Fibroblast of lung (primary cell): ENCODE data around the gene BMERB1. TPM values are rescaled to one million over a fixed set of nuclear protein-coding genes. Genes with fewer than 3 reads are reported as not detected.
"Not testable (repeated sequence)": the region's sequence is repeated elsewhere in the genome, so short reads cannot be mapped to it uniquely, and the experiment has no call there.

ENCODE experiments used
- DNase-seq, 2 donors: peaks; one replicate each; pipeline versions ENCODE4 v3.0.0 to v3.0.0-alpha.2; 2010; ENCODE audit warnings: low read depth in 2 of 2
- H2AFZ ChIP-seq: 2 replicates; pipeline ENCODE4 v1.5.1; 2012; ENCODE audit warnings: low read length, control low read depth, inconsistent platforms
- H3K27ac ChIP-seq: 2 replicates; pipeline ENCODE4 v1.5.1; 2011; ENCODE audit warnings: low read length, control low read depth; ENCODE audit not compliant: insufficient read depth
- H3K27me3 ChIP-seq: 2 replicates; pipeline ENCODE4 v1.5.1; 2011; ENCODE audit warnings: mild to moderate bottlenecking, low read length; ENCODE audit not compliant: control insufficient read depth, insufficient read depth
- H3K36me3 ChIP-seq: 2 replicates; pipeline ENCODE4 v1.5.1; 2011; ENCODE audit warnings: low read length; ENCODE audit not compliant: control insufficient read depth, insufficient read depth
- H3K4me1 ChIP-seq: 2 replicates; pipeline ENCODE4 v1.5.1; 2011; ENCODE audit warnings: low read length; ENCODE audit not compliant: control insufficient read depth, insufficient read depth; ENCODE audit errors: extremely low read depth
- H3K4me2 ChIP-seq: 2 replicates; pipeline ENCODE4 v1.5.1; 2011; ENCODE audit warnings: low read length, control low read depth; ENCODE audit not compliant: insufficient read depth; ENCODE audit errors: extremely low read depth
- H3K4me3 ChIP-seq, 4 experiments: fragments of 200-600 bp in 1 of 4; sonication (generic) in 1 of 4; replicated peaks in 1 of 4; 2 replicates each; pipeline ENCODE4 v1.5.1; 2011 to 2016; ENCODE audit warnings: low read length in 4 of 4, low read depth in 3 of 4, mild to moderate bottlenecking in 3 of 4, control low read depth in 2 of 4, inconsistent platforms in 1 of 4, mixed read lengths in 1 of 4; ENCODE audit not compliant: insufficient read depth in 1 of 4; ENCODE audit errors: control extremely low read depth in 1 of 4
- H3K79me2 ChIP-seq: 2 replicates; pipeline ENCODE4 v1.5.1; 2012; ENCODE audit warnings: mild to moderate bottlenecking, low read length, inconsistent platforms; ENCODE audit not compliant: control insufficient read depth, insufficient read depth
- H3K9ac ChIP-seq: 2 replicates; pipeline ENCODE4 v1.5.1; 2011; ENCODE audit warnings: mild to moderate bottlenecking, low read length, control low read depth; ENCODE audit not compliant: insufficient read depth
- H3K9me3 ChIP-seq: 2 replicates; pipeline ENCODE4 v1.5.1; 2012; ENCODE audit warnings: low read depth, low read length; ENCODE audit not compliant: control insufficient read depth, insufficient read depth
- H4K20me1 ChIP-seq: 2 replicates; pipeline ENCODE4 v1.5.1; 2011; ENCODE audit warnings: low read length; ENCODE audit not compliant: control insufficient read depth, insufficient read depth; ENCODE audit errors: extremely low read depth
- CTCF ChIP-seq, 2 donors: IDR thresholded peaks in 1 of 2; conservative IDR thresholded peaks in 1 of 2; 1 replicate in 1 of 2; 2 replicates in 1 of 2; pipeline ENCODE4 v1.5.1; 2011 to 2012; ENCODE audit warnings: low read length in 2 of 2, control low read depth in 1 of 2, inconsistent platforms in 1 of 2, low read depth in 1 of 2, mild to moderate bottlenecking in 1 of 2
- EZH2 ChIP-seq: IDR thresholded peaks from 2 replicates; pipeline ENCODE4 v1.5.1; 2012; ENCODE audit warnings: low read length, control low read depth, mild to moderate bottlenecking; ENCODE audit errors: missing control alignments
- polyA plus RNA-seq, 2 donors: library from polyadenylated mRNA; depleted of rRNA in 1 of 2; stranded (reverse) in 1 of 2; unstranded in 1 of 2; fragments of >200 nt; gene quantifications; 2 replicates each; pipeline ENCODE4 v1.2.1, GENCODE V29; 2011 to 2012; ENCODE audit warnings: missing spikeins in 1 of 2
- total RNA-seq: library from RNA; depleted of rRNA; stranded (reverse); fragments of >200 nt; gene quantifications from 2 replicates; pipeline ENCODE4 v1.2.1, GENCODE V29; 2014

Gene BMERB1
- total and polyA plus RNA-seq, 2 donors (not counting 1 experiment from before 2014, with no cell fraction given): 39.1 to 46.0 TPM

GRCh38 chr16:15415511-15415985, 18.8 kb upstream of the BMERB1 start:
- Histone ChIP-seq H3K4me3 (no peak overlapping the region), H4K20me1 (no peaks in the 10 kb centered on the region), H3K9ac (no peak overlapping the region), H3K4me2 (no peak overlapping the region), H3K36me3 (no peaks in the 10 kb centered on the region), H3K27me3 (no peaks in the 10 kb centered on the region), H3K4me1 (no peaks in the 10 kb centered on the region), H3K9me3 (no peaks in the 10 kb centered on the region), H3K27ac (no peak overlapping the region), H3K79me2 (no peaks in the 10 kb centered on the region), H2AFZ (no peak overlapping the region)
- peak in 1 of 2 donors; percentile 63 for DNase-seq
- TF ChIP-seq CTCF (conservative IDR thresholded peaks at IDR 0.05 in 1 of 2, IDR thresholded peaks at IDR 0.05 in 1 of 2; ENCODE audit: low read depth in 1 of 2, low read length in 2 of 2): no peak
- no peak for TF ChIP-seq EZH2

GRCh38 chr16:15417197-15417596, 17.2 kb upstream of the BMERB1 start:
- Histone ChIP-seq H3K4me3 (no peak overlapping the region), H3K36me3 (no peaks in the 10 kb centered on the region), H4K20me1 (no peaks in the 10 kb centered on the region), H3K27me3 (no peaks in the 10 kb centered on the region), H3K4me2 (no peak overlapping the region), H3K9me3 (no peaks in the 10 kb centered on the region), H3K4me1 (no peaks in the 10 kb centered on the region), H3K27ac (no peak overlapping the region), H2AFZ (no peak overlapping the region), H3K9ac (no peak overlapping the region), H3K79me2 (no peaks in the 10 kb centered on the region)
- DNase-seq: no peak
- TF ChIP-seq CTCF (conservative IDR thresholded peaks at IDR 0.05 in 1 of 2, IDR thresholded peaks at IDR 0.05 in 1 of 2; ENCODE audit: low read depth in 1 of 2, low read length in 2 of 2): no peak
- no peak for TF ChIP-seq EZH2

- Histone ChIP-seq H3K4me3 (no peak overlapping the region), H3K36me3 (no peaks in the 10 kb centered on the region), H3K4me2 (no peak overlapping the region), H3K27me3 (no peaks in the 10 kb centered on the region), H3K9ac (no peak overlapping the region), H3K79me2 (no peaks in the 10 kb centered on the region), H2AFZ (no peak overlapping the region), H3K4me1 (no peaks in the 10 kb centered on the region), H4K20me1 (no peaks in the 10 kb centered on the region), H3K9me3 (no peaks in the 10 kb centered on the region), H3K27ac (no peak overlapping the region)
- TF ChIP-seq CTCF (conservative IDR thresholded peaks at IDR 0.05 in 1 of 2, IDR thresholded peaks at IDR 0.05 in 1 of 2; ENCODE audit: low read depth in 1 of 2, low read length in 2 of 2): no peak
- no peak for TF ChIP-seq EZH2
- peak in 1 of 2 donors; percentile 15 for DNase-seq
These were observed 16.2 kb upstream of the BMERB1 start for GRCh38 chr16:15418206-15418605.

GRCh38 chr16:15421696-15422095, 12.7 kb upstream of the BMERB1 start:
- not testable (repeated sequence) for H4K20me1 ChIP-seq, H3K27me3 ChIP-seq, H3K36me3 ChIP-seq

More at GRCh38 chr16:15421696-15422095, 12.7 kb upstream of the BMERB1 start:
- H3K79me2 ChIP-seq, H2AFZ ChIP-seq, DNase-seq, H3K9ac ChIP-seq, H3K4me3 ChIP-seq, H3K4me2 ChIP-seq, H3K9me3 ChIP-seq, H3K27ac ChIP-seq, H3K4me1 ChIP-seq: not testable (repeated sequence)
